ENCODE results near the gene ATG7.

Gene ATG7

GRCh38 chr3:11582191-11582968 is 310.2 kb downstream of the ATG7 start:
- DNase-seq (ENCODE audit: low read depth): no peak
- no peak for TF ChIP-seq MAX (IDR thresholded peaks at IDR 0.05; ENCODE audit: low read depth, low read length)
- TF ChIP-seq POLR2A (IDR thresholded peaks at IDR 0.05; ENCODE audit: extremely low read depth, insufficient read length): no peak
- H3K4me3 ChIP-seq (ENCODE audit: low read depth, low read length): no peak overlapping the region

- DNase-seq (ENCODE audit: low read depth): no peak
- no peak for TF ChIP-seq MYC (IDR thresholded peaks at IDR 0.05; ENCODE audit: low read depth, low read length)
- TF ChIP-seq POLR2A (IDR thresholded peaks at IDR 0.05; ENCODE audit: extremely low read depth, insufficient read length): no peak
- TF ChIP-seq CTCF (IDR thresholded peaks at IDR 0.05; ENCODE audit: low read depth, low read length): no peak
- no peak for TF ChIP-seq MAX (IDR thresholded peaks at IDR 0.05; ENCODE audit: low read depth, low read length)
- H3K4me3 ChIP-seq (ENCODE audit: low read depth, low read length): no peak overlapping the region
Observed at GRCh38 chr3:11583235-11583634, 311.0 kb downstream of the ATG7 start.

GRCh38 chr3:11583638-11584046 is 311.4 kb downstream of the ATG7 start:
- TF ChIP-seq POLR2A (IDR thresholded peaks at IDR 0.05; ENCODE audit: extremely low read depth, insufficient read length) (no peak), MAX (IDR thresholded peaks at IDR 0.05; ENCODE audit: low read depth, low read length) (no peak), MYC (IDR thresholded peaks at IDR 0.05; ENCODE audit: low read depth, low read length) (no peak), CTCF (IDR thresholded peaks at IDR 0.05; ENCODE audit: low read depth, low read length) (no peak)
- no peak overlapping the region for H3K4me3 ChIP-seq (ENCODE audit: low read depth, low read length)
- DNase-seq (ENCODE audit: low read depth): no peak

GRCh38 chr3:11584570-11584969 is 312.4 kb downstream of the ATG7 start:
- no peak for TF ChIP-seq MAX (IDR thresholded peaks at IDR 0.05; ENCODE audit: low read depth, low read length)
- no peak for TF ChIP-seq CTCF (IDR thresholded peaks at IDR 0.05; ENCODE audit: low read depth, low read length)
- TF ChIP-seq POLR2A (IDR thresholded peaks at IDR 0.05; ENCODE audit: extremely low read depth, insufficient read length): no peak
- no peak for TF ChIP-seq MYC (IDR thresholded peaks at IDR 0.05; ENCODE audit: low read depth, low read length)
- no peak for DNase-seq (ENCODE audit: low read depth)
- H3K4me3 ChIP-seq (ENCODE audit: low read depth, low read length): no peak overlapping the region

- TF ChIP-seq MAX (IDR thresholded peaks at IDR 0.05; ENCODE audit: low read depth, low read length) (no peak), CTCF (IDR thresholded peaks at IDR 0.05; ENCODE audit: low read depth, low read length) (no peak), POLR2A (IDR thresholded peaks at IDR 0.05; ENCODE audit: extremely low read depth, insufficient read length) (no peak), MYC (IDR thresholded peaks at IDR 0.05; ENCODE audit: low read depth, low read length) (no peak)
- no peak for DNase-seq (ENCODE audit: low read depth)
- no peak overlapping the region for H3K4me3 ChIP-seq (ENCODE audit: low read depth, low read length)
Observed at GRCh38 chr3:11587766-11588165, 315.6 kb downstream of the ATG7 start.

GRCh38 chr3:11588338-11588737 is 316.1 kb downstream of the ATG7 start:
- no peak for TF ChIP-seq POLR2A (IDR thresholded peaks at IDR 0.05; ENCODE audit: extremely low read depth, insufficient read length)
- TF ChIP-seq MAX (IDR thresholded peaks at IDR 0.05; ENCODE audit: low read depth, low read length): no peak
- no peak for TF ChIP-seq CTCF (IDR thresholded peaks at IDR 0.05; ENCODE audit: low read depth, low read length)
- no peak for TF ChIP-seq MYC (IDR thresholded peaks at IDR 0.05; ENCODE audit: low read depth, low read length)
- DNase-seq (ENCODE audit: low read depth): no peak
- no peak overlapping the region for H3K4me3 ChIP-seq (ENCODE audit: low read depth, low read length)

Data from NB4 (cell line).